ENCODE measurements around the gene TRRAP. TPM values are rescaled to one million over a fixed set of nuclear protein-coding genes. Genes with fewer than 3 reads are reported as not detected.

TRRAP gene
- total and polyA plus RNA-seq, 4 donors: 8.3 to 43.1 (median 20.9) TPM

GRCh38 chr7:98884416-98884815, 6.1 kb downstream of the TRRAP start:
- DNase-seq (no peak), ATAC-seq (ENCODE audit: insufficient read depth, low FRiP score) (no peak)
- peaks cover 6 to 25% (median 21%) of the 10 kb centered on the region in 4 donors for H3K36me3 ChIP-seq (ENCODE audit: control insufficient read depth in 4 of 4, insufficient read depth in 4 of 4, low read length in 4 of 4)
- peaks cover 0 to 7% (median 6%) of the 10 kb centered on the region in 5 donors for H3K4me1 ChIP-seq (ENCODE audit: control insufficient read depth in 5 of 5, insufficient read depth in 5 of 5, low read length in 5 of 5)
- TF ChIP-seq, protein P1, sequence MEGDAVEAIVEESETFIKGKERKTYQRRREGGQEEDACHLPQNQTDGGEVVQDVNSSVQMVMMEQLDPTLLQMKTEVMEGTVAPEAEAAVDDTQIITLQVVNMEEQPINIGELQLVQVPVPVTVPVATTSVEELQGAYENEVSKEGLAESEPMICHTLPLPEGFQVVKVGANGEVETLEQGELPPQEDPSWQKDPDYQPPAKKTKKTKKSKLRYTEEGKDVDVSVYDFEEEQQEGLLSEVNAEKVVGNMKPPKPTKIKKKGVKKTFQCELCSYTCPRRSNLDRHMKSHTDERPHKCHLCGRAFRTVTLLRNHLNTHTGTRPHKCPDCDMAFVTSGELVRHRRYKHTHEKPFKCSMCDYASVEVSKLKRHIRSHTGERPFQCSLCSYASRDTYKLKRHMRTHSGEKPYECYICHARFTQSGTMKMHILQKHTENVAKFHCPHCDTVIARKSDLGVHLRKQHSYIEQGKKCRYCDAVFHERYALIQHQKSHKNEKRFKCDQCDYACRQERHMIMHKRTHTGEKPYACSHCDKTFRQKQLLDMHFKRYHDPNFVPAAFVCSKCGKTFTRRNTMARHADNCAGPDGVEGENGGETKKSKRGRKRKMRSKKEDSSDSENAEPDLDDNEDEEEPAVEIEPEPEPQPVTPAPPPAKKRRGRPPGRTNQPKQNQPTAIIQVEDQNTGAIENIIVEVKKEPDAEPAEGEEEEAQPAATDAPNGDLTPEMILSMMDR (IDR thresholded peaks at IDR 0.05; ENCODE audit: control extremely low read depth, extremely low read depth): no peak
- H3K9me3 ChIP-seq (ENCODE audit: control insufficient read depth in 4 of 4, insufficient read depth in 3 of 4, low read length in 3 of 4): no peaks in the 10 kb centered on the region
- H3K9ac ChIP-seq (ENCODE audit: insufficient read depth in 1 of 2, low read length in 2 of 2): no peak overlapping the region
- H3K27ac ChIP-seq (ENCODE audit: low read depth in 1 of 2, low read length in 1 of 2): no peak overlapping the region
- H3K4me3 ChIP-seq: no peak overlapping the region
- WGBS, 2 donors: 85 to 95% methylated on average over 4 of the region's 4 CpGs
- H3K27me3 ChIP-seq (ENCODE audit: control insufficient read depth in 3 of 3, insufficient read depth in 3 of 3, low read length in 2 of 3): no peaks in the 10 kb centered on the region

DNA sequence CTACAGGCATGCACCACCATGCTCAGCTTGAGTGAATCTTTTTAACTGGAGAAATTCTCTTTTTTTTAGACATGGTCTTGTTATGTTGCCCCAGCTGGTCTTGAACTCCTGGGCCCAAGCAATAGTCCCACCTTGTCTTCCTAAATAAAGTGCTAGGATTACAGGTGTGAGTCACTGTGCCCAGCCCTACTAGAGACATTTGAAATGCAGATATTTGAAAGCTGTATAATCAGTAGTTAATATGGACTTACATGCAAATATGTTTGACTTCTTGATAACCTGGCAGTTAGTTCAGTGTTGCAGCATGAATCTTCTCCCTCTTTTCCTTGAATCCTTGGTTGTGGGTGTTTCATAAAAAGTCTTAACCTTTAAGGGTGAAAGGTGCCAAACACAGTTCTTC, 8.7 kb downstream of the TRRAP start:
- peaks cover 6 to 27% (median 25%) of the 10 kb centered on the region in 4 donors for H3K36me3 ChIP-seq (ENCODE audit: control insufficient read depth in 4 of 4, insufficient read depth in 4 of 4, low read length in 4 of 4)

DNA sequence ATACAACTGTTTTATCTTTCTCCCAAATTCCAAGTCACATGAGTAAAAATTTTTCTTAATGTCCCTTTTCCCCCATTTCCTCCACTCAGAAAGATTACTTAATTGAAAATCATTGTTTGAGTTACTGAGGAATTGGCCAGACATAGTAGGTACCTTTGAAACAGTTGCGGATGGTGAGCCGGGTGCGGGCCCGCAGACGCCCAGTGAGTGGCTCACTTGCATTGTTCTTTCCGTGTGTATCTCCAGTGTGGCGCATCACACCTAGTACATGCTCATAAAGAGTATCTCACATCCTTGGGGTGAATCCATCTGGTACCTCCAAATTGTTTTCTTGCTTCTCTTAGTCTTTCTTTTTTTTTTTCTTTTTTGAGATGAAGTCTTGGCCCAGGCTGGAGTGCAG, 14.3 kb downstream of the TRRAP start:
- Histone ChIP-seq H3K9ac (ENCODE audit: insufficient read depth in 1 of 2, low read length in 2 of 2) (no peak overlapping the region), H3K27ac (ENCODE audit: low read depth in 1 of 2, low read length in 1 of 2) (no peak overlapping the region), H3K36me3 (ENCODE audit: control insufficient read depth in 4 of 4, insufficient read depth in 4 of 4, low read length in 4 of 4) (peaks cover 7 to 41% (median 24%) of the 10 kb centered on the region in 4 donors), H3K27me3 (ENCODE audit: control insufficient read depth in 3 of 3, insufficient read depth in 3 of 3, low read length in 2 of 3) (no peaks in the 10 kb centered on the region), H3K9me3 (ENCODE audit: control insufficient read depth in 4 of 4, insufficient read depth in 3 of 4, low read length in 3 of 4) (no peaks in the 10 kb centered on the region), H3K4me3 (no peak overlapping the region), H3K4me1 (ENCODE audit: control insufficient read depth in 5 of 5, insufficient read depth in 5 of 5, low read length in 5 of 5) (no peaks in the 10 kb centered on the region)
- ATAC-seq (ENCODE audit: insufficient read depth, low FRiP score): no peak
- TF ChIP-seq, protein P1 (IDR thresholded peaks at IDR 0.05; ENCODE audit: control extremely low read depth, extremely low read depth): no peak
- DNase-seq: no peak
- 97 to 99% methylated on average over 7 of the region's 7 CpGs for WGBS, 2 donors

More for the DNA sequence above, 8.7 kb downstream of the TRRAP start:
- DNase-seq: no peak
- no peaks in the 10 kb centered on the region for H3K27me3 ChIP-seq (ENCODE audit: control insufficient read depth in 3 of 3, insufficient read depth in 3 of 3, low read length in 2 of 3)
- H3K4me1 ChIP-seq (ENCODE audit: control insufficient read depth in 5 of 5, insufficient read depth in 5 of 5, low read length in 5 of 5): no peaks in the 10 kb centered on the region
- no peak overlapping the region for H3K27ac ChIP-seq (ENCODE audit: low read depth in 1 of 2, low read length in 1 of 2)
- no peak overlapping the region for H3K9ac ChIP-seq (ENCODE audit: insufficient read depth in 1 of 2, low read length in 2 of 2)
- no peak for ATAC-seq (ENCODE audit: insufficient read depth, low FRiP score)
- H3K9me3 ChIP-seq (ENCODE audit: control insufficient read depth in 4 of 4, insufficient read depth in 3 of 4, low read length in 3 of 4): no peaks in the 10 kb centered on the region
- TF ChIP-seq, protein P1 (IDR thresholded peaks at IDR 0.05; ENCODE audit: control extremely low read depth, extremely low read depth): no peak
- no peak overlapping the region for H3K4me3 ChIP-seq

DNA sequence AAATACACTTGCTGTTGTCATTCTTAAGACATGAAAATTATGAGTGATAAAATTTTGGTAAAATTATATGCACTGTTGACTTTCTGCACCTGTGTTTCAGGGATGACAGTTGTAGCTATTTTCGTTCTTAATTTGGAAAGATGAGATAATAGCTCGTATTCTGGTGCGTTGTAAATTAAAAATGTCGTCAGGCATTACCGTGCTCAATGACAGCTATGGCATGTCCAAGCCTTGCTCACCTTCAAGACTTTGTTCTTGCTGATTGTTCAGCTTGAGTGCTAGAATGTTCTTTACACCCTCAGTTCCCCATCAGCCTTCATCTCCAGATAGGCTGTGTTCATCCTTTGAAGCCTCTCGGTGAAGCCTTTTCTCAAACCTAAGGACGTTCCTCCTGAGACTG, 21.5 kb downstream of the TRRAP start:
- Histone ChIP-seq H3K27me3 (ENCODE audit: control insufficient read depth in 3 of 3, insufficient read depth in 3 of 3, low read length in 2 of 3) (no peaks in the 10 kb centered on the region), H3K9ac (ENCODE audit: insufficient read depth in 1 of 2, low read length in 2 of 2) (no peak overlapping the region), H3K36me3 (ENCODE audit: control insufficient read depth in 4 of 4, insufficient read depth in 4 of 4, low read length in 4 of 4) (peaks cover 31 to 65% (median 46%) of the 10 kb centered on the region in 4 donors), H3K9me3 (ENCODE audit: control insufficient read depth in 4 of 4, insufficient read depth in 3 of 4, low read length in 3 of 4) (no peaks in the 10 kb centered on the region), H3K4me3 (no peak overlapping the region), H3K27ac (ENCODE audit: low read depth in 1 of 2, low read length in 1 of 2) (no peak overlapping the region), H3K4me1 (ENCODE audit: control insufficient read depth in 5 of 5, insufficient read depth in 5 of 5, low read length in 5 of 5) (no peaks in the 10 kb centered on the region)
- TF ChIP-seq, protein P1 (IDR thresholded peaks at IDR 0.05; ENCODE audit: control extremely low read depth, extremely low read depth): no peak
- ATAC-seq (ENCODE audit: insufficient read depth, low FRiP score) (no peak), DNase-seq (no peak)
- 95 to 98% methylated on average over 7 of the region's 7 CpGs for WGBS, 2 donors
